K562 (cell line): ENCODE measurements around the gene ULBP1. TPM values are rescaled to one million over a fixed set of nuclear protein-coding genes. Genes with fewer than 3 reads are reported as not detected.

Experiments
- E2F5 ChIP-seq: sonication (generic); formaldehyde crosslinking; IDR thresholded peaks from 2 replicates; pipeline ENCODE4 v1.8.0; 2022; ENCODE audit warnings: mild to moderate bottlenecking, missing genetic modification reagents
- EWSR1 ChIP-seq: fragments of 450-650 bp; IDR thresholded peaks from 2 replicates; pipeline ENCODE4 v1.6.1; 2018; ENCODE audit warnings: borderline replicate concordance, mild to moderate bottlenecking, low read depth, moderate library complexity; ENCODE audit not compliant: partially characterized antibody
- MAFF ChIP-seq: IDR thresholded peaks from 2 replicates; pipeline ENCODE4 v1.6.1; 2012; ENCODE audit warnings: low read length, improper control_type of control experiment
- MCM7 ChIP-seq, 2 experiments: fragments of 450-650 bp; IDR thresholded peaks; 2 replicates each; pipeline ENCODE4 v1.6.1; 2016 to 2018
- MEIS2 ChIP-seq: fragments of 450-650 bp; IDR thresholded peaks from 2 replicates; pipeline ENCODE4 v1.6.1; 2014; ENCODE audit warnings: mild to moderate bottlenecking; ENCODE audit not compliant: partially characterized antibody
- MTF1 ChIP-seq: fragments of 250-450 bp; sonication (Bioruptor Pico); IDR thresholded peaks from 2 replicates; pipeline ENCODE4 v1.9.0; 2021; ENCODE audit warnings: moderate library complexity, mild to moderate bottlenecking, inconsistent platforms, borderline replicate concordance
- NR3C1 ChIP-seq: sonication (generic); formaldehyde crosslinking; IDR thresholded peaks from 2 replicates; pipeline ENCODE4 v1.8.1; 2022; ENCODE audit warnings: missing genetic modification reagents
- PRPF4 ChIP-seq: fragments of 200-400 bp; formaldehyde crosslinking; IDR thresholded peaks from one replicate; pipeline ENCODE4 v1.6.1; 2017; ENCODE audit warnings: low read length, low read depth, mild to moderate bottlenecking; ENCODE audit not compliant: insufficient read depth, poor library complexity, severe bottlenecking
- RCOR1 ChIP-seq, 2 experiments: IDR thresholded peaks; 2 replicates each; pipeline ENCODE4 v1.6.1; 2012; ENCODE audit warnings: low read depth in 2 of 2, low read length in 2 of 2, borderline replicate concordance in 1 of 2, improper control_type of control experiment in 1 of 2
- TCF7 ChIP-seq: sonication (generic); IDR thresholded peaks from 2 replicates; pipeline ENCODE4 v1.6.1; 2016; ENCODE audit warnings: antibody characterized with exemption, borderline replicate concordance
- ZBTB40 ChIP-seq, 2 experiments: fragments of 450-650 bp in 1 of 2; sonication (generic) in 1 of 2; formaldehyde crosslinking in 1 of 2; IDR thresholded peaks; 2 replicates each; pipeline versions ENCODE4 v1.7.1 to v1.9.0; 2016 to 2022; ENCODE audit warnings: inconsistent platforms in 1 of 2, mild to moderate bottlenecking in 1 of 2, missing genetic modification reagents in 1 of 2
- ZNF561 ChIP-seq: fragments of 450-650 bp; formaldehyde crosslinking; conservative IDR thresholded peaks from 2 replicates; pipeline ENCODE4 v1.4.0; 2020; ENCODE audit warnings: mild to moderate bottlenecking, moderate library complexity
- ZNF57 ChIP-seq: fragments of 450-650 bp; formaldehyde crosslinking; IDR thresholded peaks from 2 replicates; pipeline ENCODE4 v1.4.0; 2020; ENCODE audit warnings: mild to moderate bottlenecking, moderate library complexity
- polyA plus RNA-seq, 8 experiments: library from polyadenylated mRNA; depleted of rRNA in 4 of 8; stranded (reverse) in 5 of 8; unstranded in 3 of 8; fragments of >200 nt; fragmentation: Nextera tagmentation in 2 of 8; fragmentation: Illumina TruSeq in 1 of 8; extraction: Ambion mirVana in 2 of 8; extraction: Trizol in 1 of 8; gene quantifications; 2 replicates each; pipeline versions ENCODE4 v1.2.1 to v1.2.3, GENCODE V29; 2011 to 2014; ENCODE audit warnings: inconsistent platforms in 1 of 8, missing spikeins in 1 of 8
- total RNA-seq, 7 experiments: library from RNA; depleted of rRNA in 6 of 7; stranded (reverse); fragments of >200 nt in 6 of 7; fragmentation: Illumina TruSeq in 2 of 7; extraction: Trizol in 2 of 7; gene quantifications; 2 replicates each; pipeline versions ENCODE4 v1.2.1 to v1.2.3, GENCODE V29; 2011 to 2021; ENCODE audit warnings: low replicate concordance in 1 of 7
- TF ChIP-seq, protein P1 (sequence below): sonication (generic); formaldehyde crosslinking; IDR thresholded peaks from 2 replicates; pipeline ENCODE4 v1.5.0; 2020; ENCODE audit warnings: missing genetic modification reagents
- TF ChIP-seq, protein P2 (sequence below): fragments of 450-650 bp; formaldehyde crosslinking; conservative IDR thresholded peaks from 2 replicates; pipeline ENCODE4 v1.4.0; 2022; ENCODE audit warnings: mild to moderate bottlenecking, missing genetic modification characterization

Gene ULBP1
- total and polyA plus RNA-seq, 9 of the 15 experiments (the other 6 are each of a cell fraction or from before 2014, with no cell fraction given): 0.33 to 6.0 (median 2.5) TPM

GRCh38 chr6:149963212-149963461 lies 606 bp upstream of the ULBP1 start (continued):
- TF ChIP-seq E2F5 (0 out of 2 replicates have a peak, but pooled peaks have one; percentile 26), MAFF (no peak), ZBTB40 (IDR thresholded peaks at IDR 0.05) (0 out of 2 replicates have a peak, but pooled peaks have one; percentile 19), ZBTB40 (CRISPR knock-in tag; IDR thresholded peaks at IDR 0.05) (no peak), MCM7 (IDR thresholded peaks at IDR 0.05) (no peak), MEIS2 (peak; percentile 11), MTF1 (CRISPR knock-in tag) (0 out of 2 replicates have a peak, but pooled peaks have one; percentile 37), TCF7 (no peak), NR3C1 (CRISPR knock-in tag) (no peak), EWSR1 (no peak), ZNF57 (CRISPR knock-in tag) (no peak), ZNF561 (CRISPR knock-in tag) (no peak), PRPF4 (no peak), RCOR1 (IDR thresholded peaks at IDR 0.05; ENCODE audit: borderline replicate concordance in 1 of 2, low read depth in 2 of 2, low read length in 2 of 2) (0 out of 4 replicates have a peak, but pooled peaks of 1 of the 2 experiments have one; percentile 8)
- TF ChIP-seq, protein P1, sequence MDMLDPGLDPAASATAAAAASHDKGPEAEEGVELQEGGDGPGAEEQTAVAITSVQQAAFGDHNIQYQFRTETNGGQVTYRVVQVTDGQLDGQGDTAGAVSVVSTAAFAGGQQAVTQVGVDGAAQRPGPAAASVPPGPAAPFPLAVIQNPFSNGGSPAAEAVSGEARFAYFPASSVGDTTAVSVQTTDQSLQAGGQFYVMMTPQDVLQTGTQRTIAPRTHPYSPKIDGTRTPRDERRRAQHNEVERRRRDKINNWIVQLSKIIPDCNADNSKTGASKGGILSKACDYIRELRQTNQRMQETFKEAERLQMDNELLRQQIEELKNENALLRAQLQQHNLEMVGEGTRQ (CRISPR knock-in tag): no peak
- TF ChIP-seq, protein P2, sequence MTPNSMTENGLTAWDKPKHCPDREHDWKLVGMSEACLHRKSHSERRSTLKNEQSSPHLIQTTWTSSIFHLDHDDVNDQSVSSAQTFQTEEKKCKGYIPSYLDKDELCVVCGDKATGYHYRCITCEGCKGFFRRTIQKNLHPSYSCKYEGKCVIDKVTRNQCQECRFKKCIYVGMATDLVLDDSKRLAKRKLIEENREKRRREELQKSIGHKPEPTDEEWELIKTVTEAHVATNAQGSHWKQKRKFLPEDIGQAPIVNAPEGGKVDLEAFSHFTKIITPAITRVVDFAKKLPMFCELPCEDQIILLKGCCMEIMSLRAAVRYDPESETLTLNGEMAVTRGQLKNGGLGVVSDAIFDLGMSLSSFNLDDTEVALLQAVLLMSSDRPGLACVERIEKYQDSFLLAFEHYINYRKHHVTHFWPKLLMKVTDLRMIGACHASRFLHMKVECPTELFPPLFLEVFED (CRISPR knock-in tag): 0 out of 2 replicates have a peak, but pooled peaks have one; percentile 13
